Measurements from ENCODE around the gene CDC42BPB. TPM values are rescaled to one million over a fixed set of nuclear protein-coding genes. Genes with fewer than 3 reads are reported as not detected.

The CDC42BPB gene
- total RNA-seq, 1 experiment from 2014 or later = 84.4 TPM

DNA sequence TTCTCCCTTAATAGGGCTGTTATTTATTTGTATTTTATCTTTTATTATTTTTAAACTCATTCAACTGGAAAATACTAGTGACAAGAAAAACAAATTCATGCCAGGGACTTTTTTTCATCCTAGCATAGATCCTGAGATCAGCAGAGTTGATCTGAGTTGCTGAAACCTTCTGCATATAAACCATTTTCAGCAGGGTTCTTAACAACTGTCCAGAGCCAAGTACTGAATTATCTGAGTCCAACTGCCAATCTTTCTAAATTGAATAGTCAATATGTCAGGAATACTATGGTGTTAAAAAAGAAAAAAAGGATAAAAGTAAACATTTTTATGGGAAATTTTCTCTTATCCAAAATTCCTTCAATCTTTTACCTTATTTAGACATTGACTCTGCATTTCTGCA lies 28.6 kb downstream of the CDC42BPB start:
- ChIA-PET POLR2A (no interaction called here), CTCF (no interaction called here)
- H3K27me3 ChIP-seq (ENCODE audit: control insufficient read depth, insufficient read depth, low read length) = no peaks in the 10 kb centered on the region
- ATAC-seq (no peak), DNase-seq (ENCODE audit: low read depth, low spot score) (no peak)
- in situ Hi-C loops (cut with HindIII; ENCODE audit: low pct_unique_long_range_greater_than_20kb, low sequenced_read_pairs) (no loop called here), intact Hi-C loops (cut with micrococcal nuclease; ENCODE audit: unreplicated experiment) (no loop called here)
- H3K27ac ChIP-seq (ENCODE audit: low read length) = no peak overlapping the region
- no TSS peak for BruUV-seq (replicated peaks)
- H3K36me3 ChIP-seq (ENCODE audit: control insufficient read depth, insufficient read depth, low read length) = no peaks in the 10 kb centered on the region
- TF ChIP-seq SIN3A (IDR thresholded peaks at IDR 0.05; ENCODE audit: borderline replicate concordance, insufficient read depth, low read depth, low read length) (no peak), POLR2AphosphoS5 (IDR thresholded peaks at IDR 0.05; ENCODE audit: low read depth, low read length) (no peak), TCF7L2 (IDR thresholded peaks at IDR 0.05; ENCODE audit: low read depth, low read length) (no peak)
- TF ChIP-seq, protein P1, sequence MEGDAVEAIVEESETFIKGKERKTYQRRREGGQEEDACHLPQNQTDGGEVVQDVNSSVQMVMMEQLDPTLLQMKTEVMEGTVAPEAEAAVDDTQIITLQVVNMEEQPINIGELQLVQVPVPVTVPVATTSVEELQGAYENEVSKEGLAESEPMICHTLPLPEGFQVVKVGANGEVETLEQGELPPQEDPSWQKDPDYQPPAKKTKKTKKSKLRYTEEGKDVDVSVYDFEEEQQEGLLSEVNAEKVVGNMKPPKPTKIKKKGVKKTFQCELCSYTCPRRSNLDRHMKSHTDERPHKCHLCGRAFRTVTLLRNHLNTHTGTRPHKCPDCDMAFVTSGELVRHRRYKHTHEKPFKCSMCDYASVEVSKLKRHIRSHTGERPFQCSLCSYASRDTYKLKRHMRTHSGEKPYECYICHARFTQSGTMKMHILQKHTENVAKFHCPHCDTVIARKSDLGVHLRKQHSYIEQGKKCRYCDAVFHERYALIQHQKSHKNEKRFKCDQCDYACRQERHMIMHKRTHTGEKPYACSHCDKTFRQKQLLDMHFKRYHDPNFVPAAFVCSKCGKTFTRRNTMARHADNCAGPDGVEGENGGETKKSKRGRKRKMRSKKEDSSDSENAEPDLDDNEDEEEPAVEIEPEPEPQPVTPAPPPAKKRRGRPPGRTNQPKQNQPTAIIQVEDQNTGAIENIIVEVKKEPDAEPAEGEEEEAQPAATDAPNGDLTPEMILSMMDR (IDR thresholded peaks at IDR 0.05) = no peak
- TF ChIP-seq, protein P2, sequence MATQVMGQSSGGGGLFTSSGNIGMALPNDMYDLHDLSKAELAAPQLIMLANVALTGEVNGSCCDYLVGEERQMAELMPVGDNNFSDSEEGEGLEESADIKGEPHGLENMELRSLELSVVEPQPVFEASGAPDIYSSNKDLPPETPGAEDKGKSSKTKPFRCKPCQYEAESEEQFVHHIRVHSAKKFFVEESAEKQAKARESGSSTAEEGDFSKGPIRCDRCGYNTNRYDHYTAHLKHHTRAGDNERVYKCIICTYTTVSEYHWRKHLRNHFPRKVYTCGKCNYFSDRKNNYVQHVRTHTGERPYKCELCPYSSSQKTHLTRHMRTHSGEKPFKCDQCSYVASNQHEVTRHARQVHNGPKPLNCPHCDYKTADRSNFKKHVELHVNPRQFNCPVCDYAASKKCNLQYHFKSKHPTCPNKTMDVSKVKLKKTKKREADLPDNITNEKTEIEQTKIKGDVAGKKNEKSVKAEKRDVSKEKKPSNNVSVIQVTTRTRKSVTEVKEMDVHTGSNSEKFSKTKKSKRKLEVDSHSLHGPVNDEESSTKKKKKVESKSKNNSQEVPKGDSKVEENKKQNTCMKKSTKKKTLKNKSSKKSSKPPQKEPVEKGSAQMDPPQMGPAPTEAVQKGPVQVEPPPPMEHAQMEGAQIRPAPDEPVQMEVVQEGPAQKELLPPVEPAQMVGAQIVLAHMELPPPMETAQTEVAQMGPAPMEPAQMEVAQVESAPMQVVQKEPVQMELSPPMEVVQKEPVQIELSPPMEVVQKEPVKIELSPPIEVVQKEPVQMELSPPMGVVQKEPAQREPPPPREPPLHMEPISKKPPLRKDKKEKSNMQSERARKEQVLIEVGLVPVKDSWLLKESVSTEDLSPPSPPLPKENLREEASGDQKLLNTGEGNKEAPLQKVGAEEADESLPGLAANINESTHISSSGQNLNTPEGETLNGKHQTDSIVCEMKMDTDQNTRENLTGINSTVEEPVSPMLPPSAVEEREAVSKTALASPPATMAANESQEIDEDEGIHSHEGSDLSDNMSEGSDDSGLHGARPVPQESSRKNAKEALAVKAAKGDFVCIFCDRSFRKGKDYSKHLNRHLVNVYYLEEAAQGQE (IDR thresholded peaks at IDR 0.05; ENCODE audit: insufficient read depth in 1 of 2, low read depth in 2 of 2, low read length in 1 of 2) = no peak
- H3K9me3 ChIP-seq (ENCODE audit: control insufficient read depth, insufficient read depth, low read depth, low read length) = no peaks in the 10 kb centered on the region
- H3K4me1 ChIP-seq (ENCODE audit: control insufficient read depth, insufficient read depth, low read length) = peaks cover 51% of the 10 kb centered on the region
- no peak overlapping the region for H3K4me3 ChIP-seq (ENCODE audit: low read depth in 2 of 2, low read length in 2 of 2)

DNA sequence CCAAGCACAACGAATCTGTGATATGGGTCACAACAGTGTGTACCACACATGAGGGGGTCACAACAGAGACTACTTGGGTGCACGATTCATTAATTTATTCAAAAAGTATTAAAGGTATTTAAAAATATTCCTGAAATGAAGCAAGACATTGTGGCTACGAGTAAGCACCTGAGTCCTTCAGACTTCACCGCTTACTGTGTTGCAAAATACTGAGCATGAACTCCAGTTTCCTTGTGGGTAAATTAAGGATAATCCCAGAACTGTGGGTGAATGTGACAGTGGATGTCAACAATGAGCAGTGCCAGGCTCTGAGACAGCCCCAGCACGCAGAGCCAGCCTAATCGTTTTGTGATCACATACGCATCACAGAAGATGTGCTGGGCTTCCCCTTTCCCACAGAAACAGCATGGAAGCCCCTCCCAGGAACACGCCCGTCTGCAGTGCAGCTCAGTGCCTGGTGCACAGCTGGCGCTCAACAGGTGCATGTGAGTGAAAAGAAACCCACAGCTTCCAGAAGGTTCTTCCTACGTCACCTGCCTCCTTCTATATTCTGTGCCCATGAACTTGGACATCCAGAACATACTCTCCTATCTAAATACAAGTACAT lies 29.1 kb downstream of the CDC42BPB start:
- Histone ChIP-seq H3K9me3 (ENCODE audit: control insufficient read depth, insufficient read depth, low read depth, low read length) (no peaks in the 10 kb centered on the region), H3K36me3 (ENCODE audit: control insufficient read depth, insufficient read depth, low read length) (no peaks in the 10 kb centered on the region), H3K27me3 (ENCODE audit: control insufficient read depth, insufficient read depth, low read length) (no peaks in the 10 kb centered on the region), H3K4me1 (ENCODE audit: control insufficient read depth, insufficient read depth, low read length) (peaks cover 51% of the 10 kb centered on the region), H3K4me3 (ENCODE audit: low read depth in 2 of 2, low read length in 2 of 2) (no peak overlapping the region), H3K27ac (ENCODE audit: low read length) (0 out of 2 replicates have a peak overlapping the region, but pooled peaks have one; percentile 3)
- CTCF ChIA-PET = no interaction called here
- TF ChIP-seq TCF7L2 (IDR thresholded peaks at IDR 0.05; ENCODE audit: low read depth, low read length) (no peak), SIN3A (IDR thresholded peaks at IDR 0.05; ENCODE audit: borderline replicate concordance, insufficient read depth, low read depth, low read length) (no peak), POLR2AphosphoS5 (IDR thresholded peaks at IDR 0.05; ENCODE audit: low read depth, low read length) (no peak)
- TF ChIP-seq, protein P2 (IDR thresholded peaks at IDR 0.05; ENCODE audit: insufficient read depth in 1 of 2, low read depth in 2 of 2, low read length in 1 of 2) = no peak
- TF ChIP-seq, protein P1 (IDR thresholded peaks at IDR 0.05) = no peak
- POLR2A ChIA-PET = no interaction called here
- BruUV-seq (replicated peaks) = no TSS peak
- no peak; the same call in 1 of the 2 replicates for ATAC-seq
- intact Hi-C loops (cut with micrococcal nuclease; ENCODE audit: unreplicated experiment) (no loop called here), in situ Hi-C loops (cut with HindIII; ENCODE audit: low pct_unique_long_range_greater_than_20kb, low sequenced_read_pairs) (no loop called here)
- DNase-seq (ENCODE audit: low read depth, low spot score) = no peak

Measured in Panc1 (cell line).